Cortex of kidney (tissue), 1 donor: ENCODE data around the gene KCNK16.

Source experiments
- DNase-seq: peaks from one replicate; lab custom pipeline; 2025; lab: John Stamatoyannopoulos, UW

The KCNK16 gene

GRCh38 chr6:39322306-39322850, at the start of gene KCNK16:
Gene KCNK16 (minus strand): TSS chr6:39322702. CDS start chr6:39322540, 162 bp downstream.
- DNase-seq, result no peak

- DNase-seq, result no peak
Measured at GRCh38 chr6:39370390-39370789, 47.9 kb upstream of the KCNK16 start.

- no peak for DNase-seq
Measured at GRCh38 chr6:39369987-39370386, 47.5 kb upstream of the KCNK16 start.

GRCh38 chr6:39367700-39368099, 45.2 kb upstream of the KCNK16 start:
- no peak for DNase-seq

GRCh38 chr6:39366931-39367618, 44.6 kb upstream of the KCNK16 start:
- DNase-seq, result no peak

- DNase-seq, result no peak
Measured at GRCh38 chr6:39365281-39366074, 43.0 kb upstream of the KCNK16 start.

- no peak for DNase-seq
Measured at GRCh38 chr6:39363280-39363679, 40.8 kb upstream of the KCNK16 start.

DNA sequence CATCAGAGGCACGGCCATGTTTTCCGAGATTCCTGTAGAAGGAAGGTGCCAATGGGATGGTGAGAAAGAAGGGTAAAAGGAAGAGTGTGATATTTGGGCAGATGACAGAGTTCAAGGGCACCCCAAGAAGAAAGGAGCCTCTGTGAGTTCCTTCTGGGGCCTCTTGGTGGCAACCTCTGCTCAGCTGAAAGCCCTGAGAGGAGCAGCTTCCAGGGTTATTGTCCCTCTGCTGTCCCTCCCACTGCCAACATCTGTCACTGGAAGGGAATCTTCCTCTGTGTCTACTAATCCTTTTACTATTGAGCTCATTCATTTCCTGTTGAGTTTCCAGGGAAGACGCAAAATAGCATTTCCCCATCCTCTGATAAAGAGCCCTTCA, 40.0 kb upstream of the KCNK16 start:
- DNase-seq, result no peak

- DNase-seq, result no peak
Measured at GRCh38 chr6:39361657-39362486, 39.4 kb upstream of the KCNK16 start.

DNA sequence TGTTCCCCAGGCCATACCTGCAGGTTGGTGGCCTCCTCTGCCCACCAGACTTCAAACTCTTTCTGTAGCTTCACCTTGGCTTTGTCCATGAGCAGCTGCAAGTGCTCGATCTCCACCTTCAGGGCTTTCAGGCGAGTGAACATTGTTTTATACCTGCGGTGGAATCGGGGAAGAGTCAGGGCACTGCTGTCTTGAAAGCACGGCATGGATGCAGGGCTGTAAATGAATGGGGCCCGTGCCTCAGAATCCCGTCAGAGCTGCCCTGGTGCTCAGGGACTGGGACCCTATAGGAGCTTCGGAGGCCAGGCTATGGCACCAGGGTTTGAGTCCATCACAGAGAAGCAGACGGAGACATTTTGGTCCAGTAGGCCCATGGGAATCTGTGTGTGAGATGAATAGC, 37.9 kb upstream of the KCNK16 start:
- DNase-seq, result no peak

- DNase-seq, result no peak
Measured at GRCh38 chr6:39357998-39358686, 35.6 kb upstream of the KCNK16 start.

DNA sequence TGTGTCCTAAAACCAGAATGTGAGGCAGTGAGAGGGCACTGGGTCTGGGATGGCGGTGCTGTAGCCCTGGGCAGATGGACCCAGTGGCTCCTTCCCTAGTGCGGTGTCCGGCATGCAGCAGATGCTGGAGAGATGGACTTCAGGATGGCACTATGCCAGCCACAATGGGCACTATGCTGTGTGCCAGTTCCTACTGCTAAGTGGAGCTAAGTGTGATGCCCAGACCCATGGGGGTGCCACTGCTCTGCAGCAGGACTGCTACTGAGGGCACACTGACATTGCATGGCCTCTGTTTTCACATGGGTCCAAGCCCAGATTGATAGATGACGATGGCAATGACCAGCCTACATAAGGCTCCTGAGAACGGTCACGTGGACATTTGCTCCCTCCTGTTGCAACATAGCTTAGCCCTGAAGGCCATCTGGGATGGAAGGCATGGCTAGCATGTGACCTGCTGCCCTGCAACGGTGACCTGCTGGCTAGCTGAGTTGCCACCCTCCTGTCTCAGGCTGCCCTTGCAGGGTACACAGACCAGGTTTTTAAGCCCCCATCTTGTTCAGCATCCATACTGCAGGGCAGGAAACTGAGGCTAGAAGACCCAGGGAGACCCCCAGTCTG, 31.3 kb upstream of the KCNK16 start:
- no peak for DNase-seq

- no peak for DNase-seq
Measured at GRCh38 chr6:39350723-39351505, 28.4 kb upstream of the KCNK16 start.

GRCh38 chr6:39348740-39349139, 26.2 kb upstream of the KCNK16 start:
- no peak for DNase-seq

DNA sequence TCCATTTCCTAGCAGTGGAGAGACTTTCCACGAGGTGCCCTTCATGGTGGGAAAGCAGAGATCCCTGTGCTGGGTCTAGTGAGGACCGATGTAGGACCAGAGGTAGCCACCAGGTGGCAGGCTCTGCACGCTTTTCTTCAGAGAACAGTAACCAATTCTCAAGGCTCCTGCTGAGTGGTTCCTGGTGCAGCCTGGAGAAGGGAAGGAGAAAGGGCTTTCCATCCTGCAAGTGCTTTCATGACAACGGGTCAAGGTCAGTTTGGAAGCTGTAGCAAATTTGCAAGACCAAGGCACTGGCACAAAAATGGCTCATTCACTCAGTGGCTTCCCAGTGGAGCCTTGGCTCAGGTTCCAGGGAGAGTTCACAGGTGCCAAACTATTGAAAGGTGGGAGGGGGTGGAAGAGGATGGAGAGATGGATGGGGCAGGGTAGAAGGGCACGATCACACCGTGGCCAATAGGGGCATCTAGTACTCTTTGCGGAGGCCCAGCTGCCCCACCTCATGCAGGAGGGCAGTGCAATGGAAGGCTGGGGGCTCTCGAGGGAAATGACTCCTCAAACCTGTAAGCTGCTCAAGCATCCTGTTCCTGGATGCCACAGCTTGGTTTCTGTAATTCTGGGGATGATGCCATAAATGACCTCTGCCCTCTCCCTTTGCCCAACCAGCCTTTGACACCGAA, 25.5 kb upstream of the KCNK16 start:
- no peak for DNase-seq

GRCh38 chr6:39347206-39347605, 24.7 kb upstream of the KCNK16 start:
- DNase-seq, result no peak

DNA sequence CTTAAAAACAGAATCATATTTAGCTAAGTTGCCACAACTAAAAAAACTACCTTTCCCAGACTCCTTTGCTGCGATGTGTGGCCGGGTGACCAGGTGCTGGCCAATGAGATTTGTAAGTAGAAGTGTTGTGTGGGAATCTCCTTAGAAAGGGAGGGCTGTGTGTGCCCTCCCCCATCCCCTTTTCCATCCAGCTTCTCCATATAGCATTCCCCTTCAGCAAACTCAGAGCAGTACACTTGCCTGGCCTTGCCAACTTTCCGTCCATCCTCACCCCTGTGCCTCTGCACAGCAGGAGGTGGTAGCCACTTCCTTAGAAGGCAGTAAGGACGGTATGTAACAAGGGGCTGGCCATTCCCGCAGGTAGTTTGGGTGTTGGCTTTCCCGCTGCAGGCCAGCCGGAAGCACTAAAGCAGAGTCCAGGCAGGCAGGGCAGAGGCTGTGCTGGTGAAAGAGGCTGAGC, 22.3 kb upstream of the KCNK16 start:
- no peak for DNase-seq

DNA sequence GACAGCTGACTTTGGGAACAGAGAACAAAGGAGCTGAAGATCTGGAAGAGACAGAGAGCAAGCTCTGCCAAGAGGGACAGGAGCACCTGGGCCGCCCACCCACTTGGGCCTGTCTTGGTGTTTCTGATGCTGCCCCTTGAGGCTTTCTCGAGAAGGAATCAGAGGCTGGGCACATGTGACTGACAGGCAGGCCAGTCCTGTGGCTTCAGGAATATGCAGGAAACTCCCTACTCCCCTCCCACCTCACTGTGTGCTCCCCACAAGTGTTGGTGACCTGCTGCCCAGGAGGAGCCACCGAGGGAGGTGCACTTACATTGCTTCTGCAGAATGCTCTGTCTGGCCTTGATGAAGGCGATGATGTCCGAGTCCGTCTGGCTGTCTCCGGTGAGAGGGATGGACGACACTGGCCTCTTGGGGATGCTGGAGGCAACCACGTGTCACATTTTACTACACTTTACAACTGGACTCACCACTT, 20.9 kb upstream of the KCNK16 start:
- DNase-seq, result no peak

- no peak for DNase-seq
Measured at GRCh38 chr6:39342692-39343395, 20.3 kb upstream of the KCNK16 start.
